Measurements from ENCODE around the gene RNF113B.

RNF113B gene

DNA sequence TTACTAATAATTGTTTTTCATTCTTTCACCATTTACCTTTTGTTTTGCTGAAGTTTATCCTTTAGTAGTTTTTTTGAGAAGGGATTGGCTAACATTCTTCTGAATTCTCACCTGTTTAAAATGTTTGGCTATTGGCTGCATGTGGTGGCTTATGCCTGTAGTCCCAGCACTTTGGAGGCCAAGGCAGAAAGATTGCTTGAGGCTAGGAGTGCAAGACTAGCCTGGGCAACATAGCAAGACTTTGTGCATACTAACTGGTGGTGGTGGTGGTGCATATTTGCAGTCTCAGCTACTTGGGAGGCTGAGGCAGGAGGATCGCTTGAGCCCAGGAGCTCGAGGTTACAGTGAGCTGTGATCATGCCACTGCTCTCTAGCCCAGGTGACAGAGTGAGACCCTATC lies 27.5 kb upstream of the RNF113B start:
- in situ Hi-C loops (cut with MboI; ENCODE audit: low sequenced_read_pairs): no loop called here

- in situ Hi-C loops (cut with MboI; ENCODE audit: low sequenced_read_pairs): no loop called here
Observed at GRCh38 chr13:98203646-98204326, 26.7 kb upstream of the RNF113B start.

- in situ Hi-C loops (cut with MboI; ENCODE audit: low sequenced_read_pairs): no loop called here
Observed at GRCh38 chr13:98201984-98202383, 24.9 kb upstream of the RNF113B start.

GRCh38 chr13:98201189-98201588 lies 24.1 kb upstream of the RNF113B start:
- in situ Hi-C loops (cut with MboI; ENCODE audit: low sequenced_read_pairs): no loop called here

GRCh38 chr13:98200211-98200878 lies 23.3 kb upstream of the RNF113B start:
- in situ Hi-C loops (cut with MboI; ENCODE audit: low sequenced_read_pairs): no loop called here

- in situ Hi-C loops (cut with MboI; ENCODE audit: low sequenced_read_pairs): no loop called here
Observed at GRCh38 chr13:98199480-98199879, 22.4 kb upstream of the RNF113B start.

DNA sequence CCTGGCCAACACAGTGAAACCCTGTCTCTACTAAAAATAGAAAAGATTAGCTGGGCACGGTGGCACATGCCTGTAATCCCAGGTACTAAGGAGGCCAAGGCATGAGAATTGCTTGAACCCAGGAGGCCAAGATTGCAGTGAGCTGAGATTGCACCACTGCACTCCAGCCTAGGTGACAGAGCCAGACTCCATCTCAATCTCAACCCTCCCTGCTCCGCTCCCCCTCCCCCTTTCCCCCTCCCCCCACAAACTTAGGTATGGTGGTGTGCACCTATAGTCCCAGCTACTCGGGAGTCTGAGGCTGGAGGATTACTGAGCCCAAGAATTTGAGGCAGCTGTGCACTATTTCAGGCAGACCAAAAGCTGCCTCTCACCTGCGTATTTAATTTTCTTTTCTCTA lies 21.6 kb upstream of the RNF113B start:
- in situ Hi-C loops (cut with MboI; ENCODE audit: low sequenced_read_pairs): no loop called here

GRCh38 chr13:98195054-98195791 lies 18.2 kb upstream of the RNF113B start:
- in situ Hi-C loops (cut with MboI; ENCODE audit: low sequenced_read_pairs): no loop called here

DNA sequence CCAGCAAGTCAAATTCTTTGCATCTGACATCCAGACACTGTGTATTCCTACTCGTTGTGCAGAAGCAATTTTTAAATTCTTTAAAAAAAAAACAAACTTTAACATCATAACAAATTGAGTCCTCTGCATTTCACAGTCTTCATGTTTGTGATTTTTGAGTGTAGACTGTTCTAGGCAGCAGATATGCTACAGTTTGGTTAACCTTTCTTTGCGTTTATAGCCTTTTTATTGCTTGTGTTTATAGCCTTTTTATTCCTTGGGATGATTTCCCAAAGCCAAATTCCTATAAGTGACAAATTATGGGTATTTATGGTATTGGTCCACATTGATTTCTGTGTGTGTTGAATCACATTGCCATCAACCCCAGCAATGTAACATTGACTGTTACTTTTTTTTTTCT lies 14.9 kb upstream of the RNF113B start:
- in situ Hi-C loops (cut with MboI; ENCODE audit: low sequenced_read_pairs): no loop called here

GRCh38 chr13:98190889-98191444 lies 13.9 kb upstream of the RNF113B start:
- in situ Hi-C loops (cut with MboI; ENCODE audit: low sequenced_read_pairs): no loop called here

- in situ Hi-C loops (cut with MboI; ENCODE audit: low sequenced_read_pairs): no loop called here
Observed at GRCh38 chr13:98189841-98190505, 12.9 kb upstream of the RNF113B start.

GRCh38 chr13:98188544-98189166 lies 11.6 kb upstream of the RNF113B start:
- in situ Hi-C loops (cut with MboI; ENCODE audit: low sequenced_read_pairs): no loop called here

GRCh38 chr13:98187965-98188261 lies 10.8 kb upstream of the RNF113B start:
- in situ Hi-C loops (cut with MboI; ENCODE audit: low sequenced_read_pairs): no loop called here

DNA sequence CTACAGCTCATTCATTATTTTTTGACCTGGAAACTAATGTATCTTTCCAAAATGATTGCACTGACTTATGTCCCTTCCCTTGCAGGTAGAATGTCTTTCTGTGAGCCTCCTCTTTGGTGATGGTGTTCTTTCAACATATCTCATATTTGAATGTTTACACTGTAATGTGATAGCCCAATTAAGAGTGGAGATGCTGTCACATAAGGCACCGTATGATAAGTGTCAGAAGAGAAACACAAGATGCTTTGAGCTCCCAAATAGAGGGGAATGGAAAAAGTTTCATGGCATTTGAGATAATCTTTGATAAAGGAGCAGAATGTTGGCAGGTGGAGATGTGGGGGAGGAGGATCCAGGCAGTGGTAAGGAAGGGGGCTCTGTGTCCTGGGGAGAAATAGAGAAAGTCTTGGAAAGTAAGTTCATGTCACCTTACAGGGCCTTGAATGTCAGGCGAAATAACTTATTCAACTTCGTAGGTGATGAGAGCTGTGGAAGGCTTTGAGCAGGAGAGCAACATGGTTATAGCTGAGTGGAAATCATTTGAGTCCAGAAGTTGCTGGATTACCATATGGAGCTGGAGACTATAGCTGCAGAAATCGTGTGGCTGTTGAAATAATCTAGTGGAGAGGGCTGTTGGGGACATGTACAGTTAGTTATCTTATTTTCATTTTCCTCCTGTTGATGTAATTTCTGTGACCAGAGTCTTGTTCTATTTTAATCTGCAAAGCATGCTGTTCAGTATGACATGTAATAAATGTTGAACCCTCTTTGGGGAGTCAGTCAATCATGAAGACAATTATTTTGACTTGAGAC lies 10.3 kb upstream of the RNF113B start:
- in situ Hi-C loops (cut with MboI; ENCODE audit: low sequenced_read_pairs): no loop called here

DNA sequence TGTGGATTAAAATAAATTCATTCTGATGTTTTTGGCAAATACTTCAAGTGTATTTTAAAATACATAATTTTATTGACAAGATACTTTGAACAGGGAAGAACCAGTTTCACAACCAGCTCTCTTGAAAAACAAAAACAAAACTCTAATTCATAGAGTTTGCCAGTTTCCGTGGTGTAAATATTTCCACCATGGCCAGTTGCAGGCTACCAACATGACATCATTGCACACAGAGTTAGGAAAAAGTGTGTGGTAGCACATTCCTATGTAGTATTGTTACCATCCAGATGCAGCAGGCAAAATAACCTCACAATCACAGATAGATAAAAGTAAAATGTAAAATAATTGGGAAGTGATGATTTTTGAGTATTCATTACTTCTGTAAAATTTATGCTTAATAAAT lies 7.7 kb upstream of the RNF113B start:
- in situ Hi-C loops (cut with MboI; ENCODE audit: low sequenced_read_pairs): no loop called here

DNA sequence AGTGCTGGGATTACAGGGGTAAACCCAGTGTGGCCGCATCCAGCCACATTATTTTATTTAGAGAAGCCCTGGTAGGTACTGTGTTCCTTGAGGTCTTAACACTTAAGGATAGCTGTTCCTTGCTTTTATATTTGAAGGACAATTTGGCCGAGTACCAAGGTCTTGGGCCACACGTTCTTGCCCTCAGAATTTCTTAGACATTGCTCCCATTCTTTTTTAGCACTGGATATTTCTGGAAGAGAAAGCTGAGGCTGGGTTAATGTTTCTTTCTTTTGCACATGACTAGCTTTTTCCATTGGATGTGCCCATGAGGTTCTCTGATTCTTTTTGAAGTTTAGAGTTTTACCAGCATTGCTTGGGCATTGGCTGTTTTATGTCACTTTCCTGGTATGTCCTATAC lies 5.5 kb upstream of the RNF113B start:
- in situ Hi-C loops (cut with MboI; ENCODE audit: low sequenced_read_pairs): no loop called here

- in situ Hi-C loops (cut with MboI; ENCODE audit: low sequenced_read_pairs): no loop called here
Observed at GRCh38 chr13:98182153-98182552, 5.1 kb upstream of the RNF113B start.

- in situ Hi-C loops (cut with MboI; ENCODE audit: low sequenced_read_pairs): no loop called here
Observed at GRCh38 chr13:98181111-98181815, 4.2 kb upstream of the RNF113B start.

DNA sequence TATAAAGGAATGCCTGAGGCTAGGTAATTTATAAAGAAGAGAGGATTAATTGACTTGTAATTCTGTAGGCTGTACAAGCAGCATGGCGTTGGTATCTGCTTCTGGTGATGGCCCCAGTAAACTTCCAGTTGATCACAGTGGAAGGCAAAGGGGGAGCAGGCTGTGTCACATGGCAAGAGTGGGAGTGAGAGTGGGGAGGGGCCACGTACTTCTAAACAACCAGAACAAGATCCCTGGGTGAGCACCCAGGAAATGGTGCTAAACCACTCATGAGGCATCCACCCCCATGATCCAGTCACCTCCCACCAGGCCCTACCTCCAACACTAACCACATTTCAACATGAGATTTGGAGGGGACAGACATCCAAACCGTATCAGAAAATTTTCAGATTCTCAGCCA lies 3.0 kb upstream of the RNF113B start:
- in situ Hi-C loops (cut with MboI; ENCODE audit: low sequenced_read_pairs): no loop called here

GRCh38 chr13:98175823-98176222 lies 1.2 kb downstream of the RNF113B start:
- in situ Hi-C loops (cut with MboI; ENCODE audit: low sequenced_read_pairs): no loop called here

Measured in HL-60/S4 (cell line).